ACHN (cell line): Measurements from ENCODE around the gene KIF18B.

Experiments
- DNase-seq: peaks from one replicate; pipeline ENCODE4 v3.0.0-alpha.2; 2015
- in situ Hi-C: cut with HindIII; loops from 2 replicates; pipeline ENCODE4 v1.10.0; 2017; ENCODE audit warnings: low sequenced_read_pairs, low pct_ligation_motif_present, low pct_unique_long_range_greater_than_20kb

KIF18B gene

DNA sequence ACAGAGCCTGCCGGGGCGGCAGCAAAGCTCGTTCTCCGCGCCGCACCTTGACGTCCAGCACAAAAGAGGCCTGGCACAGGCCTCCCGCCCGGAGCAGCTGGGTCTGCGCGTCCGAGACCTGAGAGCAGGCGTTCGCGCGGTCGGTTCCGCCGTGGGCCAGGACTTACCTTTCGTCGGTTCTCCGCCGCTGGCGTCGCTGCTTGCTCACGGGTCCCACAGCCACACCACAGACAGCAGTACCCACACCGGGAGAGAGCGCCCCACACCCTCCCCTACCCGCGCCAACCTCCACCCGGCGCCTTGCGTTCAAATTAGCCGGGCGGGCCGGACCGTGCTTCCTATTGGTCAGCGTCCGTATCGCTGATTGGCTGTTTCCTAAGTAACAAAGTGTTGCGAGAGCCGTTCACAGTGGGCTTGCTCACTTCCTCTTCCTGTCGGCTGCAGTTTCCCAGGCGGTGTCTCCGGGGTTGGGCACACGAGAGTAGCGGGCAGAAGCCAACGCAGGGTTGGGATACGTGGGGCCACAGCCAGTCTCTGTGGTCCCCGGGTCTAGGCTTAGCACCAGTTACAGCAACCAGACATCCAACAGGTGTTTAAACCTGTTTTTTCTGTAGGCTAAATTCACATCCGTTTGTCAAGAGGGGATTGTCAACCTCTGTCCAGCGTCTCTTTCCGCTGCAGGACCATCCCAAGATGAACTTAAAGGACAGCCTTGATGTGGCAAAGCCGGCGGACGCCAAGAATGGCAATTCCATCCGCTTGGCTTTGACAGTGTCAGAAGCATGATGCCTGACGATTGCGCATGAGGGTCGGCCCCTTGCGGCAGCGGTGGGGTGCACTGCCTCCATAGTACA, at the start of gene KIF18B:
Gene KIF18B, minus strand, starts transcription at position 313 of the 854 bp plus-strand sequence. CDS start 11,429 bp downstream, outside the sequence.
- DNase-seq, result peak; percentile 97

DNA sequence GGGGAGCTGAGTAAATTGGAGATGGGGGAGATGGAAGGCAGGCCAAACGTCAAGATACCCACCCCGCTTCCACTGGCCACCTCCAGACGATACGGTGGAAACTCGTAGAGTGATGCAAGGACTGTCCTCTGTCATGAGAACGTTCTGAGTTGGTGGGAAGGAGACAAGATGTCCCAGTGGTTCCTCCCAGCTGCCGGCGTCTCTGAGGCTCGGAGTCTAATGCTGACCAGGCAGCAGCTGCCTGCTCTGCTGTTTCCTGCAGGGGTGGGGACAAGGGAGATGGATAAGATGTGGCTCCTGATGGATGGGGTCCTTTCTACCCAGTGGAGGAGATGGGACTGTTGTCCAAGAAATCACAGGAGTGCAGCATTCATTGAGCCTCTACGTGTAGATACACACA, 48.7 kb upstream of the KIF18B start:
- in situ Hi-C loops, result no loop called here
- DNase-seq, result no peak

More for the DNA sequence above, at the start of gene KIF18B:
- in situ Hi-C loops, result no loop called here

- DNase-seq, result no peak
These were observed 47.9 kb upstream of the KIF18B start for GRCh38 chr17:44995436-44996001.

GRCh38 chr17:44992242-44992939, 44.8 kb upstream of the KIF18B start:
- in situ Hi-C loops, result no loop called here
- no peak for DNase-seq

More at GRCh38 chr17:44995436-44996001, 47.9 kb upstream of the KIF18B start:
- in situ Hi-C loops, result no loop called here

DNA sequence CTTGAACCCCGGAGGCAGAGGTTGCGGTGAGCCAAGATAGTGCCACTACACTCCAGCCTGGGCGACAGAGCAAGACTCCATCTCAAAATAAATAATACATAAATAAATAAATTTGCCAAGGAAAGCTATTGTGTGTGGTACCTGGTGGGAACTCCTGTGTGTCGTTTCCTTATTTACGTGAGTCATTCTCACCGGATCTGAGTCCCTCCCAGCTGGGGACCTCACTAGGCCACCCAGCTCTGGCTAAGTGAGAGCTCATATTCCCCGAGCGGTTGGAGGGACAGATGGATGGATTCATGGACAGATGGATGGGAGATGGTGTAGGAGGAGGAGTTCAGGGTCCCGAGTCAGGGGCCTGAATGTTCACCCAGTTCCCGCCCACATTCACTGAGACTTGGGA, 43.4 kb upstream of the KIF18B start:
- in situ Hi-C loops, result no loop called here
- DNase-seq, result no peak

- in situ Hi-C loops, result no loop called here
- no peak for DNase-seq
These were observed 42.1 kb upstream of the KIF18B start for GRCh38 chr17:44989552-44990138.

DNA sequence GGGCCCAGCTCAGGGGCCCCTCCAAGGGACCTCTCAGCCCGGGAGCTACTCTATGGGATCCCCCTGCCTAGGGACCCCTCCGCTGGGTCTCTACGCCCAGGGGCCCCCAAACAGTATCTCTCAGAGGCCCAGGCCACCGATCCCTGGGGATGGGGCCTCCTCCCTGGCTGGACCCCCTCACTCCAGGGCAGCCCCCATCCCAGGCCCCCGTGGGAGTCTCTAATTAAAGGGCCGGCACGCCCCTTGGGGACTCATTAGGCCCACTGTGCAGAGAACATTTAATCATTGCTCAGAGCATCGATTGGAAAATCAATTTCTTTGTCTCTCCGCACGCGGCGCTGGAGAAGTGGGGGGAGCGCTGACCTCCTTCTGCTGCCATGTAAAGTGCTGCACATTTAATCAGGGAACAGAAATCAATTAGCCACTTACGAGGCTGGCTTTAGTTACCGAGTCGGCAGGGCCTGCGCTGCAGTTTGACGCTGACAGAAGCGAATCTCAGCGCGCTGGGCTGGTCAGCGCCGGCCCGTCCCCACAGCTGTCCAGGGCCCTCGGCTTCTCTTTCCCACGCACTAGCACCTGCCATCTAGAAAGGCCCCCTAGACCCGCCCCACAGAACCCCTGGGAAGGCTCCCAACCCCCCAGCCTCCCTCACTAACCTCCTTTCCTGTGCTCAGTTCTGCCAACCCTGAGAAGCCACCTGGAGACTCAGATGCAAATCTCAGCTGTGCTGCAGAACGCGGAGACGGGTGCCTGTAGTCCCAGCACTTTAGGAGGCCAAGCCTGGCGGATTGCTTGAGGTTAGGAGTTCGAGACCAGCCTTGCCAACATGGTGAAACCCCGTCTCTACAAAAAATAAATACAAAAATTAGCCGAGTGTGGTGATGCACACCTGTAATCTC, 40.7 kb upstream of the KIF18B start:
- in situ Hi-C loops, result no loop called here
- DNase-seq, result no peak

GRCh38 chr17:44983563-44983962, 36.0 kb upstream of the KIF18B start:
- no peak for DNase-seq
- in situ Hi-C loops, result no loop called here

DNA sequence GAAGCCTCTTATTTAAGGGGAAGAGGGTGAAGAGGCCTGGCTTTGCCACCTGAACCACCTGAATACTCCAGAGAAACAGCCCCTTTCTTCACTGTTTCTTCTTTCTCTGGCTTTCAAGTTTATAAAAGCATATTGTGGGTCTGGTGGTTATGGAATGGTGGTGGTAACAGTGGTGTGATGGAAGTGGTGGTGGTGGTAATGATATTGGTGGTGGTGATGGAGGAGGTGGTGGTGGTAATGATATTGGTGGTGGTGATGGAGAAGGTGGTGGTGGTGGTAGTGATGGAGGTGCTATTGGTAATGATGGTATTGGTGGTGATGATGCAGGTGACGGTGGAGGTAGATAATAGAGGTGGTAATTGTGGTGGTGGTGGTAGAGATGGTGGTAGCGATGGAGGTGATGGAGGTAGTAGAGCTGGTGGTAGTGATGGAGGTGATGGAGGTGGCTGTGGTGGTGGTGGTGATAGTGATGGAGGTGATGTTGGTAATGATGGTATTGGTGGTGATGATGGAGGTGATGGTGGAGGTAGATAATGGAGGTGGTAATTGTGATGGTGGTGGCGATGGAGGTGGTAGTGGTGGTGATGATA, 34.6 kb upstream of the KIF18B start:
- in situ Hi-C loops, result no loop called here

GRCh38 chr17:44981221-44981968, 33.8 kb upstream of the KIF18B start:
- DNase-seq, result peak; percentile 56
- in situ Hi-C loops, result no loop called here

More for the DNA sequence above, 34.6 kb upstream of the KIF18B start:
- DNase-seq, result no peak

DNA sequence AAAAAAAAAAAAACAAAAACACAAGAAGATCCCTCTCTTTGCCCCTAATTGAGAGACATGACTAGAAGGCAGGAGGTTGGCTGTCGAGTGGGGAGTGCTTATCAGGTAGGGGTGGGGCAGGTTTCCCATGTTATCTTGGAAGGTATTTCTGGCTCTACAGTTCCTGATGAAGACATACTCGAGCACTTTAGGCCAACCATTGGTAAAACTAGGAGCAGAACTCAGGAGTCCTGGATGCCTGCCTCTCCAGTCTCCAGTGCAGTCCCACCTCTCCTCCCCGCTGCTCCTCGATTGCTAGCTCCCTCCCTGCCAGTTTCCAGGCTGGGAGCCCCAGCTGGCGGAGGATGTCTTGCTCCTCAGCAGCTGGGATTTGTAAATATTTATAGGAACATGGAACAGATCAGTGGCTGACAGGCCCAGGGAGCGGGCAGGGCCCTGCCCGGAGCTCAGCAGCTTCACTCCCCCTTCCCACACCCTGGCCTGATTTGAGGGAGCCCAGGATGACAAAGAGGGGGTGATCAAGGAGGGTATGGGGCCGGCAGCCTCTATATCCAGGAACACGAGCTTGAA, 31.9 kb upstream of the KIF18B start:
- in situ Hi-C loops, result no loop called here
- DNase-seq, result no peak

- in situ Hi-C loops, result no loop called here
- no peak for DNase-seq
These were observed 31.2 kb upstream of the KIF18B start for GRCh38 chr17:44978807-44979206.

DNA sequence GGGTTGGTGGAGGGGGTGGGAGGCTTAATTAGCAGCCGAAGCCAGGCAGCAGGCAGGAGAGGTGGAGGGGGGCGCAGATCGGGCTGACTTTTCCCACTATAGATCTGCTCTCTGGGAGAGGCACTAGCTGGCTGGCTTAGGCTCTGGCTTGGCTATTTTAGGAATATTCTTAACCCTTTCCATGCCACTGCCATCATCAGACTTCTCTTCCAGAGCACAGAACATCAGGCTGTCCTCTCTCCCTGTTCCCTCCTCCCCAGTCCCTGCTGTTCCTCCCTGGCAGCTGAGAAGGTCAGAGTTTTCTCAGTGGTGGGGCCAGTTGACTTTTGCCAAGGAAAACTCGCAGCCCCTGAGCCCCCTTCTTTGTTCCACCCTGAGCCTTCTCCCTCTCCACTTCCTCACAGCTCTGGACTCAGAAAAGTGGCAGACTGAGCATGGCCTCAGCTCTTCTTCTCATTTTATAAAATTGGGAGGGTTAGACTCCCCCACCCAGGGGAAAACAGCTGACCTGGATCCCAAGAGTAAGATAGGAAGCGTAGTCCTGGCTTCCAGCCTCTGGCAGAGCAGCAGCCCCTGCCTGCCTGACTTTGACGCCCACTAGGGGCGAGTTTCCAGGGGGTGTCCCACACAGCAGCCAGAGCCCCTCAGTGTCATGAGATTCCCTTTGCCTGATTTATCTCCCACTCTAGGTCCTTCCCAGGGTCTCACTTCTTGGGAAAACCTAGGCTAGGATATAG, 30.4 kb upstream of the KIF18B start:
- in situ Hi-C loops, result no loop called here
- no peak for DNase-seq

GRCh38 chr17:44977065-44977464, 29.5 kb upstream of the KIF18B start:
- in situ Hi-C loops, result no loop called here

GRCh38 chr17:44976206-44976605, 28.6 kb upstream of the KIF18B start:
- no peak for DNase-seq
- in situ Hi-C loops, result no loop called here

More at GRCh38 chr17:44977065-44977464, 29.5 kb upstream of the KIF18B start:
- no peak for DNase-seq

GRCh38 chr17:44972953-44973352, 25.4 kb upstream of the KIF18B start:
- peak; percentile 95 for DNase-seq
- in situ Hi-C loops, result no loop called here
